HepG2 (cell line): ENCODE results near the gene GALR3. TPM values are rescaled to one million over a fixed set of nuclear protein-coding genes. Genes with fewer than 3 reads are reported as not detected.

ENCODE experiments used
- FOXO1 ChIP-seq: sonication (generic); formaldehyde crosslinking; IDR thresholded peaks from 2 replicates; pipeline ENCODE4 v1.4.0; 2020; ENCODE audit warnings: missing genetic modification reagents
- HMGA1 ChIP-seq: sonication (generic); formaldehyde crosslinking; conservative IDR thresholded peaks from 2 replicates; pipeline ENCODE4 v1.4.0; 2020; ENCODE audit warnings: missing genetic modification reagents
- IKZF4 ChIP-seq: sonication (generic); formaldehyde crosslinking; IDR thresholded peaks from 2 replicates; pipeline ENCODE4 v1.5.1; 2020; ENCODE audit warnings: borderline replicate concordance, mild to moderate bottlenecking, low read depth, missing genetic modification reagents; ENCODE audit errors: not compliant biosample characterization
- JUNB ChIP-seq: sonication (generic); formaldehyde crosslinking; IDR thresholded peaks from 2 replicates; pipeline ENCODE4 v1.8.0; 2022; ENCODE audit warnings: missing genetic modification reagents, mild to moderate bottlenecking, borderline replicate concordance
- KDM4B ChIP-seq: sonication (generic); formaldehyde crosslinking; IDR thresholded peaks from 2 replicates; pipeline ENCODE4 v1.4.0; 2020; ENCODE audit warnings: missing genetic modification reagents
- KLF15 ChIP-seq: sonication (generic); formaldehyde crosslinking; IDR thresholded peaks from 2 replicates; pipeline ENCODE4 v1.8.1; 2023; ENCODE audit warnings: borderline replicate concordance, mild to moderate bottlenecking, inconsistent platforms, missing genetic modification reagents, mixed read lengths
- MAZ ChIP-seq, 2 experiments: sonication (generic) in 1 of 2; formaldehyde crosslinking in 1 of 2; IDR thresholded peaks; 2 replicates each; pipeline versions ENCODE4 v1.5.0 to v1.6.1; 2012 to 2020; ENCODE audit warnings: low read depth in 2 of 2, mild to moderate bottlenecking in 2 of 2, borderline replicate concordance in 1 of 2, improper control_type of control experiment in 1 of 2, low read length in 1 of 2, missing genetic modification reagents in 1 of 2, moderate library complexity in 1 of 2
- MYNN ChIP-seq: sonication (generic); formaldehyde crosslinking; IDR thresholded peaks from 2 replicates; pipeline ENCODE4 v1.4.0; 2020; ENCODE audit warnings: mild to moderate bottlenecking, low read depth, missing genetic modification reagents
- SAP130 ChIP-seq: IDR thresholded peaks from 2 replicates; pipeline ENCODE4 v1.6.1; 2016; ENCODE audit warnings: low read depth
- TMF1 ChIP-seq: sonication (generic); formaldehyde crosslinking; IDR thresholded peaks from 2 replicates; pipeline ENCODE4 v1.8.1; 2022; ENCODE audit warnings: low read depth, missing genetic modification reagents
- TP53 ChIP-seq: sonication (generic); formaldehyde crosslinking; conservative IDR thresholded peaks from 2 replicates; pipeline ENCODE4 v1.4.0; 2020; ENCODE audit warnings: missing genetic modification reagents
- ZFAT ChIP-seq: sonication (generic); formaldehyde crosslinking; conservative IDR thresholded peaks from 2 replicates; pipeline ENCODE4 v1.8.1; 2023; ENCODE audit warnings: missing genetic modification reagents, inconsistent platforms
- ZFP41 ChIP-seq: sonication (generic); formaldehyde crosslinking; IDR thresholded peaks from 2 replicates; pipeline ENCODE4 v1.4.0; 2020; ENCODE audit warnings: mild to moderate bottlenecking, missing genetic modification reagents, borderline replicate concordance
- ZNF230 ChIP-seq: sonication (generic); formaldehyde crosslinking; IDR thresholded peaks from 2 replicates; pipeline ENCODE4 v1.4.0; 2020; ENCODE audit warnings: mild to moderate bottlenecking, missing genetic modification reagents
- ZNF30 ChIP-seq: sonication (generic); formaldehyde crosslinking; IDR thresholded peaks from 2 replicates; pipeline ENCODE4 v1.5.0; 2020; ENCODE audit warnings: mild to moderate bottlenecking, missing genetic modification reagents
- ZNF557 ChIP-seq: sonication (generic); formaldehyde crosslinking; IDR thresholded peaks from 2 replicates; pipeline ENCODE4 v1.4.0; 2020; ENCODE audit warnings: missing genetic modification reagents
- ZNF569 ChIP-seq: sonication (generic); formaldehyde crosslinking; IDR thresholded peaks from 2 replicates; pipeline ENCODE4 v1.5.0; 2020; ENCODE audit warnings: mild to moderate bottlenecking, missing genetic modification reagents, moderate library complexity, borderline replicate concordance
- ZNF589 ChIP-seq: sonication (generic); formaldehyde crosslinking; conservative IDR thresholded peaks from 2 replicates; pipeline ENCODE4 v1.8.0; 2022; ENCODE audit warnings: mild to moderate bottlenecking, moderate library complexity, missing genetic modification reagents
- polyA plus RNA-seq, 8 experiments: library from polyadenylated mRNA; depleted of rRNA in 3 of 8; stranded (reverse) in 7 of 8; unstranded in 1 of 8; fragments of >200 nt; fragmentation: Illumina TruSeq in 4 of 8; extraction: Trizol in 4 of 8; gene quantifications; 2 replicates each; pipeline versions ENCODE4 v1.2.1 to v1.2.3, GENCODE V29; 2011 to 2016; ENCODE audit warnings: low read depth in 4 of 8, missing spikeins in 1 of 8, mixed read lengths in 1 of 8; ENCODE audit not compliant: insufficient read depth in 1 of 8
- total RNA-seq, 5 experiments: library from RNA; depleted of rRNA; stranded (reverse); fragments of >200 nt; fragmentation: Illumina TruSeq; extraction: Trizol; gene quantifications; 2 replicates each; pipeline ENCODE4 v1.2.3, GENCODE V29; 2016; ENCODE audit warnings: low read depth in 1 of 5
- TF ChIP-seq, protein P1 (sequence below): fragments of 450-650 bp; IDR thresholded peaks from 2 replicates; pipeline ENCODE4 v1.6.1; 2017; ENCODE audit warnings: mild to moderate bottlenecking
- TF ChIP-seq, protein P2 (sequence below): sonication (generic); formaldehyde crosslinking; IDR thresholded peaks from 2 replicates; pipeline ENCODE4 v1.5.1; 2020; ENCODE audit warnings: missing genetic modification reagents, mild to moderate bottlenecking, borderline replicate concordance
- TF ChIP-seq, protein P3 (sequence below): sonication (generic); formaldehyde crosslinking; IDR thresholded peaks from 2 replicates; pipeline ENCODE4 v1.5.0; 2020; ENCODE audit warnings: mild to moderate bottlenecking, missing genetic modification reagents, borderline replicate concordance

GALR3 gene
- total and polyA plus RNA-seq, 2 of the 13 experiments (the other 11 are each of a cell fraction or from before 2014, with no cell fraction given): 0.13 TPM; not detected in 1

DNA sequence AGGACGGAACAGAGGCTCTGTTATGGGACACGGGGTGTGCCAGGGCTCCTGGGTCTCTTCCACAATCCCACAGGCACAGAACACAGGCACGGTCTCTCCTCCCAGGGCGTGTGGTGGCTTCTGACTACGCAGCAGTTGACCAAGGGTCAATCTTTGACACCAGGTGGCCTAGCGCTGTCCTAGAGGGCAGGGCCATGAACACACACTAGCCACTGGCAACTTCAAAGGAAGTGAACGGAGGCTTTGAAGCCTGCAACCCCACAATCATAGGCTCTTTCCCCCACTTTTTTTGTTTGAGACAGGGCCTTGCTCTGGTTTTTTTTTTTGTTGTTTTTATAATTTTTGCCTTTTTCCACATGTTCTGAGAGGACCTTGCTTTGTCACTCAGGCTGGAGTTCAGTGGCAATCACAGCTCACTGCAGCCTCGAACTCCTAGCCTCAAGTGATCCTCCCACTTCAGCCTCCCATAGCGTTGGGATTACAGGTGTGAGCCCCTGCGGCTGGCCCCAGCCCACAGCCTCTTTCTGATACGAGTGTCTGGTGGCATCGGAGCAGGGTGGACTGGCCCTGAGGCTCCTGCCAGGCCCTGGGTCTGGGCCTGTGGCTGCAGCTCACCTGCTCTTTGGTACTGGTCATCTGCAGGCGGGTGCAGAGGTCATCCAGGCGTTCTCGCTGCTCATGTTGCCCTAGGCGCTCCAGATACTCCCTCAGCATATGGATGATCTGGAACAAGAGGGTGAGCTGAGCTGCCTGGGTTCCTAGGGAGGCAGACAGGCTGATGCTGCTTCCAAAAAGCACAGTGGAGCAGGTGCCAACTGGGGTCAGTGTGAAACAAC, 9.1 kb downstream of the GALR3 start (continued):
- TF ChIP-seq, protein P1, sequence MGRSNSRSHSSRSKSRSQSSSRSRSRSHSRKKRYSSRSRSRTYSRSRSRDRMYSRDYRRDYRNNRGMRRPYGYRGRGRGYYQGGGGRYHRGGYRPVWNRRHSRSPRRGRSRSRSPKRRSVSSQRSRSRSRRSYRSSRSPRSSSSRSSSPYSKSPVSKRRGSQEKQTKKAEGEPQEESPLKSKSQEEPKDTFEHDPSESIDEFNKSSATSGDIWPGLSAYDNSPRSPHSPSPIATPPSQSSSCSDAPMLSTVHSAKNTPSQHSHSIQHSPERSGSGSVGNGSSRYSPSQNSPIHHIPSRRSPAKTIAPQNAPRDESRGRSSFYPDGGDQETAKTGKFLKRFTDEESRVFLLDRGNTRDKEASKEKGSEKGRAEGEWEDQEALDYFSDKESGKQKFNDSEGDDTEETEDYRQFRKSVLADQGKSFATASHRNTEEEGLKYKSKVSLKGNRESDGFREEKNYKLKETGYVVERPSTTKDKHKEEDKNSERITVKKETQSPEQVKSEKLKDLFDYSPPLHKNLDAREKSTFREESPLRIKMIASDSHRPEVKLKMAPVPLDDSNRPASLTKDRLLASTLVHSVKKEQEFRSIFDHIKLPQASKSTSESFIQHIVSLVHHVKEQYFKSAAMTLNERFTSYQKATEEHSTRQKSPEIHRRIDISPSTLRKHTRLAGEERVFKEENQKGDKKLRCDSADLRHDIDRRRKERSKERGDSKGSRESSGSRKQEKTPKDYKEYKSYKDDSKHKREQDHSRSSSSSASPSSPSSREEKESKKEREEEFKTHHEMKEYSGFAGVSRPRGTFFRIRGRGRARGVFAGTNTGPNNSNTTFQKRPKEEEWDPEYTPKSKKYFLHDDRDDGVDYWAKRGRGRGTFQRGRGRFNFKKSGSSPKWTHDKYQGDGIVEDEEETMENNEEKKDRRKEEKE: no peak
- TF ChIP-seq HMGA1 (CRISPR knock-in tag): no peak
- TF ChIP-seq IKZF4 (CRISPR knock-in tag): no peak
- TF ChIP-seq ZNF589 (CRISPR knock-in tag): no peak
- TF ChIP-seq ZFAT: no peak
- TF ChIP-seq ZFP41: no peak
- TF ChIP-seq ZNF557 (CRISPR knock-in tag): no peak
- no peak for TF ChIP-seq MAZ (IDR thresholded peaks at IDR 0.05; ENCODE audit: borderline replicate concordance, low read depth, low read length)
- TF ChIP-seq MAZ (CRISPR knock-in tag; IDR thresholded peaks at IDR 0.05; ENCODE audit: low read depth): no peak
- no peak for TF ChIP-seq JUNB (CRISPR knock-in tag)
- no peak for TF ChIP-seq KLF15 (CRISPR knock-in tag)
- TF ChIP-seq TP53 (CRISPR knock-in tag): no peak
- TF ChIP-seq TMF1: no peak
- TF ChIP-seq FOXO1 (CRISPR knock-in tag): peak; percentile 29; the same call in 1 of the 2 replicates
- TF ChIP-seq MYNN (CRISPR knock-in tag): no peak
- TF ChIP-seq, protein P2, sequence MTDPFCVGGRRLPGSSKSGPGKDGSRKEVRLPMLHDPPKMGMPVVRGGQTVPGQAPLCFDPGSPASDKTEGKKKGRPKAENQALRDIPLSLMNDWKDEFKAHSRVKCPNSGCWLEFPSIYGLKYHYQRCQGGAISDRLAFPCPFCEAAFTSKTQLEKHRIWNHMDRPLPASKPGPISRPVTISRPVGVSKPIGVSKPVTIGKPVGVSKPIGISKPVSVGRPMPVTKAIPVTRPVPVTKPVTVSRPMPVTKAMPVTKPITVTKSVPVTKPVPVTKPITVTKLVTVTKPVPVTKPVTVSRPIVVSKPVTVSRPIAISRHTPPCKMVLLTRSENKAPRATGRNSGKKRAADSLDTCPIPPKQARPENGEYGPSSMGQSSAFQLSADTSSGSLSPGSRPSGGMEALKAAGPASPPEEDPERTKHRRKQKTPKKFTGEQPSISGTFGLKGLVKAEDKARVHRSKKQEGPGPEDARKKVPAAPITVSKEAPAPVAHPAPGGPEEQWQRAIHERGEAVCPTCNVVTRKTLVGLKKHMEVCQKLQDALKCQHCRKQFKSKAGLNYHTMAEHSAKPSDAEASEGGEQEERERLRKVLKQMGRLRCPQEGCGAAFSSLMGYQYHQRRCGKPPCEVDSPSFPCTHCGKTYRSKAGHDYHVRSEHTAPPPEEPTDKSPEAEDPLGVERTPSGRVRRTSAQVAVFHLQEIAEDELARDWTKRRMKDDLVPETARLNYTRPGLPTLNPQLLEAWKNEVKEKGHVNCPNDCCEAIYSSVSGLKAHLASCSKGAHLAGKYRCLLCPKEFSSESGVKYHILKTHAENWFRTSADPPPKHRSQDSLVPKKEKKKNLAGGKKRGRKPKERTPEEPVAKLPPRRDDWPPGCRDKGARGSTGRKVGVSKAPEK (CRISPR knock-in tag): no peak
- no peak for TF ChIP-seq KDM4B (CRISPR knock-in tag)
- TF ChIP-seq, protein P3, sequence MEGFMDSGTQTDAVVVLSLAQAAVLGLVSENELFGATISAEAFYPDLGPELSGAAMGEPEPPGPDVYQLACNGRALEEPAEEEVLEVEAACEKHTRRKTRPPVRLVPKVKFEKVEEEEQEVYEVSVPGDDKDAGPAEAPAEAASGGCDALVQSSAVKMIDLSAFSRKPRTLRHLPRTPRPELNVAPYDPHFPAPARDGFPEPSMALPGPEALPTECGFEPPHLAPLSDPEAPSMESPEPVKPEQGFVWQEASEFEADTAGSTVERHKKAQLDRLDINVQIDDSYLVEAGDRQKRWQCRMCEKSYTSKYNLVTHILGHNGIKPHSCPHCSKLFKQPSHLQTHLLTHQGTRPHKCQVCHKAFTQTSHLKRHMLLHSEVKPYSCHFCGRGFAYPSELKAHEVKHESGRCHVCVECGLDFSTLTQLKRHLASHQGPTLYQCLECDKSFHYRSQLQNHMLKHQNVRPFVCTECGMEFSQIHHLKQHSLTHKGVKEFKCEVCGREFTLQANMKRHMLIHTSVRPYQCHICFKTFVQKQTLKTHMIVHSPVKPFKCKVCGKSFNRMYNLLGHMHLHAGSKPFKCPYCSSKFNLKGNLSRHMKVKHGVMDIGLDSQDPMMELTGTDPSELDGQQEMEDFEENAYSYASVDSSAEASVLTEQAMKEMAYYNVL: no peak
- no peak for TF ChIP-seq ZNF30
- TF ChIP-seq ZNF230 (CRISPR knock-in tag): no peak
- peak; percentile 31; the same call in 1 of the 2 replicates for TF ChIP-seq SAP130 (CRISPR knock-in tag)
- TF ChIP-seq ZNF569 (CRISPR knock-in tag): no peak
